ENCODE measurements around the gene SYNJ2BP. TPM values are rescaled to one million over a fixed set of nuclear protein-coding genes. Genes with fewer than 3 reads are reported as not detected.

Gene SYNJ2BP
- total and polyA plus RNA-seq, 9 of the 15 experiments (the other 6 are each of a cell fraction or from before 2014, with no cell fraction given) = 1.8 to 4.6 (median 3.3) TPM

GRCh38 chr14:70425354-70425753 lies 8.5 kb upstream of the SYNJ2BP start:
- TF ChIP-seq NFIX (CRISPR knock-in tag; IDR thresholded peaks at IDR 0.05; ENCODE audit: low read depth) = 0 out of 2 replicates have a peak, but pooled peaks have one; percentile 26
- TF ChIP-seq ZNF780A (CRISPR knock-in tag; IDR thresholded peaks at IDR 0.05) = no peak
- peak; percentile 54 for TF ChIP-seq NFIC (IDR thresholded peaks at IDR 0.05)
- no peak for TF ChIP-seq TRIM28 (IDR thresholded peaks at IDR 0.05)
- no peaks in the 10 kb centered on the region for H3K4me1 ChIP-seq (replicated peaks in 1 of 2; ENCODE audit: control insufficient read depth in 2 of 2, insufficient read depth in 2 of 2, low read length in 2 of 2)
- H3K9me3 ChIP-seq (replicated peaks; ENCODE audit: control insufficient read depth, insufficient read depth, low read depth, low read length) = no peaks in the 10 kb centered on the region
- intact Hi-C loops (cut with micrococcal nuclease) = no loop called here
- POLR2A ChIA-PET = no interaction called here
- no peaks in the 10 kb centered on the region for H3K36me3 ChIP-seq (ENCODE audit: control insufficient read depth, insufficient read depth, low read length)
- CTCF ChIA-PET (ENCODE audit: low intra/inter-chr PET ratio) = no interaction called here
- H3K27ac ChIP-seq (ENCODE audit: extremely low read depth, low read depth, low read length) = no peak overlapping the region
- ATAC-seq (no peak), FAIRE-seq (no peak), DNase-seq (ENCODE audit: extremely low read depth in 1 of 4, low spot score in 3 of 4) (no peak)
- no peak overlapping the region for H3K4me2 ChIP-seq (ENCODE audit: insufficient read depth, low read length)
- H3K9ac ChIP-seq (ENCODE audit: insufficient read depth in 1 of 2, low read depth in 2 of 2, low read length in 2 of 2) = no peak overlapping the region
- H3K4me3 ChIP-seq = no peak overlapping the region
- H4K20me1 ChIP-seq (replicated peaks; ENCODE audit: control insufficient read depth, insufficient read depth, low read length) = no peaks in the 10 kb centered on the region
- H3K79me2 ChIP-seq (ENCODE audit: control insufficient read depth, insufficient read depth, low read length) = no peaks in the 10 kb centered on the region
- H3K9me1 ChIP-seq (ENCODE audit: control insufficient read depth, insufficient read depth, low read length) = no peaks in the 10 kb centered on the region
- no peak overlapping the region for H2AFZ ChIP-seq (ENCODE audit: low read depth, low read length)
- H3K27me3 ChIP-seq (ENCODE audit: control insufficient read depth in 2 of 2, insufficient read depth in 2 of 2, low read length in 2 of 2) = no peaks in the 10 kb centered on the region
- WGBS (ENCODE audit: insufficient coverage, low coverage, missing lambda C conversion rate) = 0% methylated on average over 1 of the region's 1 CpG
- BruUV-seq (replicated peaks) = no TSS peak
- in situ Hi-C loops (cut with MboI) = no loop called here

GRCh38 chr14:70422538-70422937 lies 5.6 kb upstream of the SYNJ2BP start:
- ChIA-PET CTCF (ENCODE audit: low intra/inter-chr PET ratio) (no interaction called here), POLR2A (no interaction called here)
- in situ Hi-C loops (cut with MboI) (no loop called here), intact Hi-C loops (cut with micrococcal nuclease) (no loop called here)
- H3K9ac ChIP-seq (ENCODE audit: insufficient read depth in 1 of 2, low read depth in 2 of 2, low read length in 2 of 2) = no peak overlapping the region
- WGBS (ENCODE audit: insufficient coverage, low coverage, missing lambda C conversion rate) = 4% methylated on average over 2 of the region's 2 CpGs
- no peak overlapping the region for H3K27ac ChIP-seq (ENCODE audit: extremely low read depth, low read depth, low read length)
- no peaks in the 10 kb centered on the region for H3K9me1 ChIP-seq (ENCODE audit: control insufficient read depth, insufficient read depth, low read length)
- DNase-seq (ENCODE audit: extremely low read depth in 1 of 4, low spot score in 3 of 4) = no peak
- H3K4me3 ChIP-seq = no peak overlapping the region
- no peaks in the 10 kb centered on the region for H3K4me1 ChIP-seq (replicated peaks in 1 of 2; ENCODE audit: control insufficient read depth in 2 of 2, insufficient read depth in 2 of 2, low read length in 2 of 2)
- no peak for ATAC-seq
- no peaks in the 10 kb centered on the region for H4K20me1 ChIP-seq (replicated peaks; ENCODE audit: control insufficient read depth, insufficient read depth, low read length)
- no peak overlapping the region for H3K4me2 ChIP-seq (ENCODE audit: insufficient read depth, low read length)
- no peaks in the 10 kb centered on the region for H3K9me3 ChIP-seq (replicated peaks; ENCODE audit: control insufficient read depth, insufficient read depth, low read depth, low read length)
- no peak overlapping the region for H2AFZ ChIP-seq (ENCODE audit: low read depth, low read length)
- no TSS peak for BruUV-seq (replicated peaks)
- H3K79me2 ChIP-seq (ENCODE audit: control insufficient read depth, insufficient read depth, low read length) = no peaks in the 10 kb centered on the region
- FAIRE-seq = no peak
- no peaks in the 10 kb centered on the region for H3K27me3 ChIP-seq (ENCODE audit: control insufficient read depth in 2 of 2, insufficient read depth in 2 of 2, low read length in 2 of 2)
- no peaks in the 10 kb centered on the region for H3K36me3 ChIP-seq (ENCODE audit: control insufficient read depth, insufficient read depth, low read length)
- TF ChIP-seq YBX1 (IDR thresholded peaks at IDR 0.05) (no peak), CHD7 (IDR thresholded peaks at IDR 0.05; ENCODE audit: low read depth, low read length) (no peak), ZBTB17 (CRISPR knock-in tag; IDR thresholded peaks at IDR 0.05) (no peak)
